ENCODE results near the gene ASCC3.
"Not testable (repeated sequence)": the region's sequence is repeated elsewhere in the genome, so short reads cannot be mapped to it uniquely, and the experiment has no call there.

- not testable (repeated sequence) for TF ChIP-seq CTCF (IDR thresholded peaks at IDR 0.05); POLR2AphosphoS5 (IDR thresholded peaks at IDR 0.05); EP300 (IDR thresholded peaks at IDR 0.05; ENCODE audit: low read depth)
Observed at GRCh38 chr6:100737720-100738119, 143.4 kb downstream of the ASCC3 start.

Measured in transverse colon (tissue), 4 donors.